GM11168 (cell line): ENCODE results near the gene GPC6.

Source experiments
- in situ Hi-C: fragments of 300-500 bp; cut with MboI; formaldehyde crosslinking; loops from one replicate; pipeline ENCODE4 v1.12.0; 2022; ENCODE audit warnings: low sequenced_read_pairs; ENCODE audit not compliant: unreplicated experiment

Gene GPC6

GRCh38 chr13:94163535-94163934, 936.9 kb downstream of the GPC6 start:
- in situ Hi-C loops, result no loop called here

- in situ Hi-C loops, result no loop called here
These were observed 942.3 kb downstream of the GPC6 start for GRCh38 chr13:94168783-94169453.

- in situ Hi-C loops, result no loop called here
These were observed 943.0 kb downstream of the GPC6 start for GRCh38 chr13:94169454-94170144.

- in situ Hi-C loops, result no loop called here
These were observed 943.6 kb downstream of the GPC6 start for GRCh38 chr13:94170145-94170571.

- in situ Hi-C loops, result no loop called here
These were observed 945.8 kb downstream of the GPC6 start for GRCh38 chr13:94172416-94172815.

GRCh38 chr13:94173312-94173854, 946.8 kb downstream of the GPC6 start:
- in situ Hi-C loops, result no loop called here

- in situ Hi-C loops, result no loop called here
These were observed 947.4 kb downstream of the GPC6 start for GRCh38 chr13:94174009-94174408.

GRCh38 chr13:94175076-94175475, 948.5 kb downstream of the GPC6 start:
- in situ Hi-C loops, result no loop called here

GRCh38 chr13:94176561-94176960, 950.0 kb downstream of the GPC6 start:
- in situ Hi-C loops, result no loop called here

GRCh38 chr13:94177041-94177440, 950.4 kb downstream of the GPC6 start:
- in situ Hi-C loops, result no loop called here

GRCh38 chr13:94178625-94179244, 952.1 kb downstream of the GPC6 start:
- in situ Hi-C loops, result no loop called here

- in situ Hi-C loops, result no loop called here
These were observed 955.0 kb downstream of the GPC6 start for GRCh38 chr13:94181461-94182107.

GRCh38 chr13:94182185-94182761, 955.7 kb downstream of the GPC6 start:
- in situ Hi-C loops, result no loop called here

- in situ Hi-C loops, result no loop called here
These were observed 959.9 kb downstream of the GPC6 start for GRCh38 chr13:94186470-94186869.

GRCh38 chr13:94188201-94188854, 961.7 kb downstream of the GPC6 start:
- in situ Hi-C loops, result no loop called here

- in situ Hi-C loops, result no loop called here
These were observed 965.9 kb downstream of the GPC6 start for GRCh38 chr13:94192431-94192975.

GRCh38 chr13:94195715-94196114, 969.1 kb downstream of the GPC6 start:
- in situ Hi-C loops, result no loop called here

GRCh38 chr13:94196413-94196812, 969.8 kb downstream of the GPC6 start:
- in situ Hi-C loops, result no loop called here

- in situ Hi-C loops, result no loop called here
These were observed 972.1 kb downstream of the GPC6 start for GRCh38 chr13:94198681-94199080.

- in situ Hi-C loops, result no loop called here
These were observed 972.5 kb downstream of the GPC6 start for GRCh38 chr13:94199135-94199534.
